ENCODE data around the gene FAU.

GRCh38 chr11:65072631-65072966 lies 49.3 kb downstream of the FAU start:
- TF ChIP-seq SUZ12 (IDR thresholded peaks at IDR 0.05; ENCODE audit: extremely low read depth, insufficient read depth, insufficient read length) = no peak
- no peak for TF ChIP-seq YY1 (IDR thresholded peaks at IDR 0.05; ENCODE audit: insufficient read depth, insufficient read length)
- no peak for TF ChIP-seq ZNF274 (IDR thresholded peaks at IDR 0.05; ENCODE audit: low read depth, low read length)
